B cell (primary cell): ENCODE results near the gene RPL10A. TPM values are rescaled to one million over a fixed set of nuclear protein-coding genes. Genes with fewer than 3 reads are reported as not detected.

Experiments
- ATAC-seq: fragments of 200-7000 bp; cut with Tn5 transposase; one replicate; pipeline ENCODE4 v1.10.0; 2021; ENCODE audit warnings: low read depth, mild to moderate bottlenecking, moderate number of reproducible peaks, moderate library complexity
- CTCF ChIA-PET: fragments of 350-600 bp; sonication (Branson Sonifier 250); formaldehyde crosslinking; loops from one replicate; lab custom pipeline; 2021; ENCODE audit warnings: antibody characterized with exemption, inconsistent platforms; lab: Charles Lee
- POLR2A ChIA-PET: fragments of 350-600 bp; sonication (Branson Sonifier 250); formaldehyde crosslinking; loops from one replicate; lab custom pipeline; 2021; ENCODE audit warnings: antibody characterized with exemption; lab: Charles Lee
- DNase-seq: peaks from one replicate; pipeline ENCODE4 v3.0.0; 2013
- H2AFZ ChIP-seq: 2 replicates; pipeline ENCODE4 v1.6.1; 2012; ENCODE audit warnings: mild to moderate bottlenecking, low read depth, low read length; ENCODE audit not compliant: insufficient read depth, poor library complexity, severe bottlenecking
- H3K27ac ChIP-seq, 2 donors: 1 replicate in 1 of 2; 2 replicates in 1 of 2; pipeline ENCODE4 v1.5.1; 2012 to 2013; ENCODE audit warnings: low read length in 2 of 2, mild to moderate bottlenecking in 2 of 2, moderate library complexity in 1 of 2
- H3K27me3 ChIP-seq, 4 experiments: fragments of 200-600 bp in 1 of 4; sonication (generic) in 1 of 4; replicated peaks in 1 of 4; 1 replicate in 2 of 4; 2 replicates in 2 of 4; pipeline versions ENCODE4 v1.6.1 to v1.7.0; 2013 to 2016; ENCODE audit warnings: low read length in 3 of 4, mild to moderate bottlenecking in 2 of 4, mixed read lengths in 1 of 4, moderate library complexity in 1 of 4; ENCODE audit not compliant: insufficient read depth in 4 of 4, control insufficient read depth in 3 of 4; ENCODE audit errors: control extremely low read depth in 1 of 4
- H3K36me3 ChIP-seq, 2 experiments: replicated peaks in 1 of 2; 1 replicate in 1 of 2; 2 replicates in 1 of 2; pipeline versions ENCODE4 v1.6.1 to v1.7.1; 2013; ENCODE audit warnings: low read length in 1 of 2; ENCODE audit not compliant: insufficient read depth in 2 of 2, control insufficient read depth in 1 of 2; ENCODE audit errors: control extremely low read depth in 1 of 2, extremely low read depth in 1 of 2
- H3K4me1 ChIP-seq, 2 donors: fragments of 200-600 bp in 1 of 2; sonication (generic) in 1 of 2; 1 replicate in 1 of 2; 2 replicates in 1 of 2; pipeline versions ENCODE4 v1.5.1 to v1.6.1; 2013 to 2017; ENCODE audit warnings: low read length in 2 of 2; ENCODE audit not compliant: control insufficient read depth in 2 of 2, insufficient read depth in 2 of 2
- H3K4me2 ChIP-seq: replicated peaks from 2 replicates; pipeline ENCODE3; 2012; ENCODE audit warnings: mild to moderate bottlenecking, low read depth, low read length; ENCODE audit not compliant: poor library complexity, severe bottlenecking
- H3K4me3 ChIP-seq, 5 experiments: fragments of 200-600 bp in 1 of 5; sonication (generic) in 1 of 5; 1 replicate in 3 of 5; 2 replicates in 2 of 5; pipeline versions ENCODE4 v1.5.1 to v1.7.0; 2011 to 2016; ENCODE audit warnings: low read length in 4 of 5, mild to moderate bottlenecking in 4 of 5, low read depth in 2 of 5, control low read depth in 1 of 5, moderate library complexity in 1 of 5; ENCODE audit not compliant: insufficient read depth in 1 of 5; ENCODE audit errors: control extremely low read depth in 1 of 5, extremely low read depth in 1 of 5
- H3K79me2 ChIP-seq: fragments of 200-600 bp; sonication (generic); one replicate; pipeline ENCODE4 v1.6.0; 2016; ENCODE audit warnings: low read length; ENCODE audit not compliant: control insufficient read depth, insufficient read depth
- H3K9ac ChIP-seq: fragments of 200-600 bp; sonication (generic); 2 replicates; pipeline ENCODE4 v1.6.1; 2017; ENCODE audit warnings: mild to moderate bottlenecking, low read length, moderate library complexity
- H3K9me3 ChIP-seq, 3 donors: one replicate each; pipeline versions ENCODE4 v1.6.1 to v1.7.1; 2013; ENCODE audit warnings: low read length in 2 of 3; ENCODE audit not compliant: control insufficient read depth in 2 of 3, insufficient read depth in 1 of 3; ENCODE audit errors: control extremely low read depth in 1 of 3
- H4K20me1 ChIP-seq: 2 replicates; pipeline ENCODE4 v1.6.0; 2012; ENCODE audit warnings: mild to moderate bottlenecking, low read length; ENCODE audit not compliant: insufficient read depth, control insufficient read depth, poor library complexity, severe bottlenecking
- H3K27ac Mint-ChIP-seq: one replicate; pipeline ENCODE4 v1.8.0; 2021; ENCODE audit warnings: mixed read lengths
- H3K27me3 Mint-ChIP-seq: one replicate; pipeline ENCODE4 v1.8.0; 2021; ENCODE audit warnings: mixed read lengths
- H3K4me1 Mint-ChIP-seq: one replicate; pipeline ENCODE4 v1.8.0; 2021; ENCODE audit warnings: mixed read lengths
- H3K4me3 Mint-ChIP-seq: one replicate; pipeline ENCODE4 v1.8.0; 2021; ENCODE audit warnings: mixed read lengths
- H3K9me3 Mint-ChIP-seq: one replicate; pipeline ENCODE4 v1.8.0; 2022; ENCODE audit warnings: mixed read lengths; ENCODE audit not compliant: insufficient read depth
- EZH2 ChIP-seq: IDR thresholded peaks from 2 replicates; pipeline ENCODE4 v1.6.1; 2012; ENCODE audit warnings: borderline replicate concordance, low read depth, mild to moderate bottlenecking, moderate library complexity, low read length; ENCODE audit not compliant: insufficient read depth, poor library complexity, severe bottlenecking
- WGBS: methylation state at CpG from one replicate; pipeline ENCODE4 v1.1.5; 2013; ENCODE audit warnings: missing lambda C conversion rate; ENCODE audit not compliant: insufficient coverage; 5-methylcytosine and 5-hydroxymethylcytosine counted together
- intact Hi-C: fragments of 100-400 bp; cut with micrococcal nuclease; formaldehyde crosslinking; loops from one replicate; pipeline ENCODE4 v1.10.0; 2022
- polyA plus RNA-seq: library from polyadenylated mRNA; depleted of rRNA; stranded (reverse); fragments of >200 nt; gene quantifications from 2 replicates; pipeline ENCODE4 v1.2.3, GENCODE V29; 2012
- total RNA-seq, 2 donors: library from RNA; stranded (reverse); fragments of 120-200 nt in 1 of 2; gene quantifications; 1 replicate in 1 of 2; 2 replicates in 1 of 2; pipeline versions ENCODE4 v1.2.3 to v1.2.4, GENCODE V29; 2013 to 2022
- TF ChIP-seq, protein P1 (sequence below): fragments of 200-600 bp; IDR thresholded peaks from one replicate; pipeline ENCODE4 v1.8.0; 2022; ENCODE audit warnings: antibody characterized with exemption, mild to moderate bottlenecking

RPL10A gene
- total and polyA plus RNA-seq, 2 donors (not counting 1 experiment from before 2014, with no cell fraction given) = 1,687 to 3,150 TPM

DNA sequence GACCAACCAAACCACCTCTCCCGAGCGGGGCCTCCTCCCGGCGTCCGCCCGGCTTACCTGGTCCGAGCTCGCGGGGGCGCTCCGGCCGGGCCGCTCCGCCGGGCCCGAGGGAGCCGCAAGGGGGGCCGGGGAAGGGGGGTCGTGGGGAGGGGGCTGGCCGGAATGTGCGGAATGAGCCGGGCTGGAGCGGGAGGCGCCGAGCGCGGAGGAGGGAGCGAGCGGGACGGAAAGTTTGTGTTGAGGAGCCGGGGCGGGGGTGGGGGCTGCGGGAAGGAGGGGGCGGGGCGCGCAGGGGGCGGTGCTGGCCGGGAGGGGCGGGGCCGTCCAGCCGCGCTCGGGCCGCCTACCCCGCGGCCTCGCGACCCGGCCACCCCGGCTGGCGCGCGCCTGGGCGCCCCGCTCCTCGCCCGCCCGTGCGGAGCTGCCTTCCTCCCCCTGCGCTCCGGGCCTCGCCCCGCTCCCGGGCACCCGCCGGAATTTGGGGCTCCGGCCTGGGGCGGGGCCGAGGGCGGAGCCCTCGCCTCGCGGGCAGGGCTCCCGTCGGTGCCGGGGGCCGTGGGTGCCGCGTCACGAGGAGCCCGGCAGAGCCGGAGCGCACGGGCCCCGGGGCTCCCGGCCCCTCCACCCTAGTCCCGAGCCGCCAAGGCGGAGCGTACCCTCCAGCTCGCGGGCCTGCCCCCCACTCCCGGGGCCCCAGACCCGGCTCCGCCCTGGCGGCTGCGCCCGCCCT is 28.8 kb downstream of the RPL10A start, which contains the start of gene TEAD3:
Gene TEAD3, minus strand, starts transcription at position 239 of the 730 bp plus-strand sequence.
- H3K9me3 Mint-ChIP-seq = no peaks in the 10 kb centered on the region
- Histone ChIP-seq H3K27me3 (peaks cover 0 to 40% (median 17%) of the 10 kb centered on the region in 4 experiments), H3K36me3 (no peaks in the 10 kb centered on the region), H3K4me1 (peaks cover 14 to 22% of the 10 kb centered on the region in 2 donors), H3K9ac (peak within 1 kb of the TSS; percentile 75), H3K27ac (no peak within 1 kb of the TSS), H3K4me3 (peak within 1 kb of the TSS; percentile 39 to 78 (median 63)), H3K9me3 (peaks cover 0 to 7% (median 0%) of the 10 kb centered on the region in 3 donors), H4K20me1 (no peaks in the 10 kb centered on the region), H3K4me2 (peak within 1 kb of the TSS; percentile 99), H3K79me2 (no peaks in the 10 kb centered on the region), H2AFZ (peak within 1 kb of the TSS; percentile 94)
- ChIA-PET CTCF (interaction anchor here (0.6 to 2.4 kb wide), 3 partner anchors 9 to 201 kb away, joined by 3 to 8 read pairs (median 3); no protein-coding TSS in a partner anchor), POLR2A (interaction anchor here (1.0 kb wide), 2 partner anchors 27 to 29 kb away, joined by 3 read pairs; partner anchors contain the start of gene RPL10A)
- peak; percentile 73 for ATAC-seq
- DNase-seq = peak; percentile 79
- WGBS = under 1% methylated on average over 74 of the region's 98 CpGs
- peaks cover 36% of the 10 kb centered on the region for H3K27me3 Mint-ChIP-seq
- peak within 1 kb of the TSS; percentile 46 for H3K27ac Mint-ChIP-seq
- intact Hi-C loops = loop anchor here (1.0 kb wide), 2 partner anchors 29 to 45 kb away; partner anchors contain the start of genes FANCE and RPL10A
- peak within 1 kb of the TSS; percentile 83 for H3K4me3 Mint-ChIP-seq
- peaks cover 21% of the 10 kb centered on the region for H3K4me1 Mint-ChIP-seq
- TF ChIP-seq EZH2 = no peak
- TF ChIP-seq, protein P1, sequence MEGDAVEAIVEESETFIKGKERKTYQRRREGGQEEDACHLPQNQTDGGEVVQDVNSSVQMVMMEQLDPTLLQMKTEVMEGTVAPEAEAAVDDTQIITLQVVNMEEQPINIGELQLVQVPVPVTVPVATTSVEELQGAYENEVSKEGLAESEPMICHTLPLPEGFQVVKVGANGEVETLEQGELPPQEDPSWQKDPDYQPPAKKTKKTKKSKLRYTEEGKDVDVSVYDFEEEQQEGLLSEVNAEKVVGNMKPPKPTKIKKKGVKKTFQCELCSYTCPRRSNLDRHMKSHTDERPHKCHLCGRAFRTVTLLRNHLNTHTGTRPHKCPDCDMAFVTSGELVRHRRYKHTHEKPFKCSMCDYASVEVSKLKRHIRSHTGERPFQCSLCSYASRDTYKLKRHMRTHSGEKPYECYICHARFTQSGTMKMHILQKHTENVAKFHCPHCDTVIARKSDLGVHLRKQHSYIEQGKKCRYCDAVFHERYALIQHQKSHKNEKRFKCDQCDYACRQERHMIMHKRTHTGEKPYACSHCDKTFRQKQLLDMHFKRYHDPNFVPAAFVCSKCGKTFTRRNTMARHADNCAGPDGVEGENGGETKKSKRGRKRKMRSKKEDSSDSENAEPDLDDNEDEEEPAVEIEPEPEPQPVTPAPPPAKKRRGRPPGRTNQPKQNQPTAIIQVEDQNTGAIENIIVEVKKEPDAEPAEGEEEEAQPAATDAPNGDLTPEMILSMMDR = no peak
